ENCODE results near the gene FMO3. TPM values are rescaled to one million over a fixed set of nuclear protein-coding genes. Genes with fewer than 3 reads are reported as not detected.

FMO3 gene
- total and polyA plus RNA-seq, 2 of the 4 experiments (the other 2 are of a cell fraction): under 0.01 to 0.10 TPM

DNA sequence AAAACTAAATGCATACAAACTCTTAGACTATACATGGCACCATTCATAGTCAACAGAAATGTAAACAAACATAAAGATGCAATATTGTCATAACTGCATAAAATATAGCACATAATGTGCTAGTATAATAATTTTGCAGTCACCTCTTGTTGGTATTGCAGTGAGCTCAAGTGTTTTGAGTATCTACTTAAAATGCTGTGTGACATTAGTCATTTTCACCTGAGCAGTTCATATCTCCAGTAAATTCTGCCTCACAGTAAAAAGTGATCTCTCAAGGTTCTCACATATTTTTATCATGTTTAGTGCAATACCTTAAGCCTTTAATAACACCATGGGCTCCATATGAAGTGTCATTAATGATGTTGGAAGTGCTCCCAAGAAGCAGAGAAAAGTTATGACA lies 64.8 kb downstream of the FMO3 start:
- Histone ChIP-seq H2BK120ac (ENCODE audit: low read depth, low read length) (no peak overlapping the region), H3K4ac (ENCODE audit: low read depth, low read length) (no peak overlapping the region), H3K9me1 (ENCODE audit: insufficient read depth, low read length) (no peaks in the 10 kb centered on the region), H2BK20ac (ENCODE audit: low read depth, low read length) (no peak overlapping the region), H3K4me3 (ENCODE audit: insufficient read depth, low read depth, low read length) (no peak overlapping the region), H4K91ac (ENCODE audit: insufficient read depth, low read depth, low read length) (no peak overlapping the region), H2BK15ac (ENCODE audit: low read depth, low read length) (no peak overlapping the region), H3K36me3 (ENCODE audit: control insufficient read depth, insufficient read depth, low read length) (no peaks in the 10 kb centered on the region), H3K9ac (ENCODE audit: low read depth, low read length) (no peak overlapping the region), H2AK5ac (ENCODE audit: low read depth, low read length) (no peak overlapping the region), H2BK5ac (ENCODE audit: low read depth, low read length, poor library complexity, severe bottlenecking) (no peak overlapping the region), H3K27ac (ENCODE audit: insufficient read depth, low read length) (no peak overlapping the region), H3K9me3 (ENCODE audit: control insufficient read depth, insufficient read depth, low read length) (no peaks in the 10 kb centered on the region; the same call in 1 of the 2 replicates), H3K56ac (ENCODE audit: extremely low read depth, insufficient read depth, low read length) (no peak overlapping the region), H3K4me2 (ENCODE audit: low read depth, low read length) (no peak overlapping the region), H3K18ac (ENCODE audit: low read depth, low read length) (no peak overlapping the region), H3K79me1 (ENCODE audit: low read depth in 1 of 2, low read length in 2 of 2) (no peaks in the 10 kb centered on the region), H3K27me3 (ENCODE audit: control insufficient read depth, insufficient read depth, low read length) (no peaks in the 10 kb centered on the region), H2AFZ (replicated peaks; ENCODE audit: low read length, poor library complexity) (no peak overlapping the region), H3K4me1 (ENCODE audit: control insufficient read depth, insufficient read depth, low read length) (peaks cover 4% of the 10 kb centered on the region; the same call in 1 of the 2 replicates), H3K23ac (ENCODE audit: low read depth, low read length) (no peak overlapping the region), H4K5ac (ENCODE audit: low read depth, low read length) (no peak overlapping the region), H4K20me1 (ENCODE audit: insufficient read depth, low read length) (no peaks in the 10 kb centered on the region), H3K14ac (replicated peaks; ENCODE audit: low read depth, low read length) (no peak overlapping the region), H4K8ac (ENCODE audit: low read depth in 2 of 2, low read length in 2 of 2) (no peak overlapping the region), H2AK9ac (replicated peaks; ENCODE audit: low read depth, low read length, poor library complexity) (no peak overlapping the region)
- ATAC-seq (ENCODE audit: low read depth) (no peak), DNase-seq (no peak)
- CTCF ChIA-PET: interaction anchor here (0.6 kb wide), 1 partner anchor 17 kb away, joined by 6 read pairs; no protein-coding TSS in a partner anchor
- intact Hi-C loops (cut with micrococcal nuclease) (no loop called here), in situ Hi-C loops (cut with MboI; ENCODE audit: low sequenced_read_pairs) (no loop called here), dilution Hi-C loops (cut with HindIII; ENCODE audit: low sequenced_read_pairs, unreplicated experiment) (no loop called here)
- TF ChIP-seq MAZ (IDR thresholded peaks at IDR 0.05; ENCODE audit: borderline replicate concordance, low read depth, low read length) (no peak), RAD21 (IDR thresholded peaks at IDR 0.05; ENCODE audit: low read length) (no peak), FOS (IDR thresholded peaks at IDR 0.05; ENCODE audit: low read depth, low read length) (no peak), CEBPB (IDR thresholded peaks at IDR 0.05; ENCODE audit: low read depth, low read length) (no peak), USF2 (IDR thresholded peaks at IDR 0.05; ENCODE audit: low read depth, low read length) (no peak), NFE2L2 (IDR thresholded peaks at IDR 0.05; ENCODE audit: low read depth, low read length) (no peak), RFX5 (IDR thresholded peaks at IDR 0.05; ENCODE audit: low read depth, low read length) (no peak), ELK1 (IDR thresholded peaks at IDR 0.05; ENCODE audit: borderline replicate concordance, low read depth, low read length) (no peak), POLR2A (IDR thresholded peaks at IDR 0.05; ENCODE audit: low read depth, low read length) (no peak)
- TF ChIP-seq, protein P1, sequence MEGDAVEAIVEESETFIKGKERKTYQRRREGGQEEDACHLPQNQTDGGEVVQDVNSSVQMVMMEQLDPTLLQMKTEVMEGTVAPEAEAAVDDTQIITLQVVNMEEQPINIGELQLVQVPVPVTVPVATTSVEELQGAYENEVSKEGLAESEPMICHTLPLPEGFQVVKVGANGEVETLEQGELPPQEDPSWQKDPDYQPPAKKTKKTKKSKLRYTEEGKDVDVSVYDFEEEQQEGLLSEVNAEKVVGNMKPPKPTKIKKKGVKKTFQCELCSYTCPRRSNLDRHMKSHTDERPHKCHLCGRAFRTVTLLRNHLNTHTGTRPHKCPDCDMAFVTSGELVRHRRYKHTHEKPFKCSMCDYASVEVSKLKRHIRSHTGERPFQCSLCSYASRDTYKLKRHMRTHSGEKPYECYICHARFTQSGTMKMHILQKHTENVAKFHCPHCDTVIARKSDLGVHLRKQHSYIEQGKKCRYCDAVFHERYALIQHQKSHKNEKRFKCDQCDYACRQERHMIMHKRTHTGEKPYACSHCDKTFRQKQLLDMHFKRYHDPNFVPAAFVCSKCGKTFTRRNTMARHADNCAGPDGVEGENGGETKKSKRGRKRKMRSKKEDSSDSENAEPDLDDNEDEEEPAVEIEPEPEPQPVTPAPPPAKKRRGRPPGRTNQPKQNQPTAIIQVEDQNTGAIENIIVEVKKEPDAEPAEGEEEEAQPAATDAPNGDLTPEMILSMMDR (conservative IDR thresholded peaks at IDR 0.05; ENCODE audit: low read depth, low read length): no peak
- no TSS peak for BruUV-seq (replicated peaks)
- POLR2A ChIA-PET (ENCODE audit: unreplicated experiment): interaction anchor here (0.7 kb wide), 1 partner anchor 1295 kb away, joined by 4 read pairs; no protein-coding TSS in a partner anchor
